ENCODE measurements around the gene C1QTNF2. TPM values are rescaled to one million over a fixed set of nuclear protein-coding genes. Genes with fewer than 3 reads are reported as not detected.

The C1QTNF2 gene
- total RNA-seq, 2 experiments from 2014 or later = not detected

GRCh38 chr5:160298189-160298588 lies 72.2 kb downstream of the C1QTNF2 start:
- Histone ChIP-seq H3K9me3 (ENCODE audit: control insufficient read depth in 1 of 2, insufficient read depth in 1 of 2, low read length in 2 of 2) (no peaks in the 10 kb centered on the region), H3K36me3 (ENCODE audit: insufficient read depth, low read length) (no peaks in the 10 kb centered on the region), H3K27ac (ENCODE audit: low read depth in 1 of 2, low read length in 2 of 2) (no peak overlapping the region), H3K4me1 (ENCODE audit: insufficient read depth, low read length) (no peaks in the 10 kb centered on the region), H3K4me3 (ENCODE audit: low read length) (no peak overlapping the region), H3K27me3 (ENCODE audit: control insufficient read depth in 1 of 2, insufficient read depth in 2 of 2, low read length in 2 of 2) (no peaks in the 10 kb centered on the region)
- no peak for DNase-seq
- TF ChIP-seq, protein P1, sequence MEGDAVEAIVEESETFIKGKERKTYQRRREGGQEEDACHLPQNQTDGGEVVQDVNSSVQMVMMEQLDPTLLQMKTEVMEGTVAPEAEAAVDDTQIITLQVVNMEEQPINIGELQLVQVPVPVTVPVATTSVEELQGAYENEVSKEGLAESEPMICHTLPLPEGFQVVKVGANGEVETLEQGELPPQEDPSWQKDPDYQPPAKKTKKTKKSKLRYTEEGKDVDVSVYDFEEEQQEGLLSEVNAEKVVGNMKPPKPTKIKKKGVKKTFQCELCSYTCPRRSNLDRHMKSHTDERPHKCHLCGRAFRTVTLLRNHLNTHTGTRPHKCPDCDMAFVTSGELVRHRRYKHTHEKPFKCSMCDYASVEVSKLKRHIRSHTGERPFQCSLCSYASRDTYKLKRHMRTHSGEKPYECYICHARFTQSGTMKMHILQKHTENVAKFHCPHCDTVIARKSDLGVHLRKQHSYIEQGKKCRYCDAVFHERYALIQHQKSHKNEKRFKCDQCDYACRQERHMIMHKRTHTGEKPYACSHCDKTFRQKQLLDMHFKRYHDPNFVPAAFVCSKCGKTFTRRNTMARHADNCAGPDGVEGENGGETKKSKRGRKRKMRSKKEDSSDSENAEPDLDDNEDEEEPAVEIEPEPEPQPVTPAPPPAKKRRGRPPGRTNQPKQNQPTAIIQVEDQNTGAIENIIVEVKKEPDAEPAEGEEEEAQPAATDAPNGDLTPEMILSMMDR (IDR thresholded peaks at IDR 0.05) = no peak
- intact Hi-C loops (cut with DNase I, micrococcal nuclease) = no loop called here
- CTCF ChIA-PET = no interaction called here
- Mint-ChIP-seq H3K27ac (no peak overlapping the region), H3K4me3 (no peak overlapping the region), H3K4me1 (ENCODE audit: low read depth) (no peaks in the 10 kb centered on the region), H3K27me3 (no peaks in the 10 kb centered on the region), H3K36me3 (ENCODE audit: low read depth) (no peaks in the 10 kb centered on the region), H3K9me3 (no peaks in the 10 kb centered on the region)
- POLR2A ChIA-PET = no interaction called here
- no peak for ATAC-seq (ENCODE audit: poor library complexity)

DNA sequence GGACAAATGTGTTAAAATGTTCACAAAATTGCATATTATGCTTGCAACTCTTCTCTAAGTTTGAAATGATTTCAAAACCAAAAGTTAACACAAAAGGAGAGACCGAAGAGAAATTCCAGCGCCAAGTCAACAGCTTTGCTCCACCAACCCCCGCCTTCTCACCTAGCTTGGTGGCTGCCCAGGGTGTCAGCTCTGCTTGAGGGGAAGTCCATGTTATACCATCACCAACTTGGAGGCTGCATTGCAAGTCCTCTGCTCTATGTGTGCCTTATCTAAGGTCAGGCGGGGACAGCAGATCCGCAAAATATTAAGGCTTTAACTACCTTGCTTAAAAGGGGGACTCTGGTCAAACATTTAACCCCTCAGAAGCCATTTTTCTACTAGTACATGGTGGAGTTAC lies 72.7 kb downstream of the C1QTNF2 start:
- DNase-seq = peak in 1 of 14 experiments; percentile 6

More for the DNA sequence above, 72.7 kb downstream of the C1QTNF2 start:
- H3K27ac ChIP-seq (ENCODE audit: low read depth in 1 of 2, low read length in 2 of 2) = no peak overlapping the region
- TF ChIP-seq, protein P1 (IDR thresholded peaks at IDR 0.05) = no peak
- H3K27me3 Mint-ChIP-seq = no peaks in the 10 kb centered on the region
- H3K27ac Mint-ChIP-seq = no peak overlapping the region
- H3K9me3 Mint-ChIP-seq = no peaks in the 10 kb centered on the region
- intact Hi-C loops (cut with DNase I, micrococcal nuclease) = no loop called here
- H3K4me1 ChIP-seq (ENCODE audit: insufficient read depth, low read length) = no peaks in the 10 kb centered on the region
- no peak overlapping the region for H3K4me3 Mint-ChIP-seq
- POLR2A ChIA-PET = no interaction called here
- no peaks in the 10 kb centered on the region for H3K36me3 Mint-ChIP-seq (ENCODE audit: low read depth)
- no peaks in the 10 kb centered on the region for H3K27me3 ChIP-seq (ENCODE audit: control insufficient read depth in 1 of 2, insufficient read depth in 2 of 2, low read length in 2 of 2)
- H3K4me3 ChIP-seq (ENCODE audit: low read length) = no peak overlapping the region
- ATAC-seq (ENCODE audit: poor library complexity) = no peak
- no peaks in the 10 kb centered on the region for H3K9me3 ChIP-seq (ENCODE audit: control insufficient read depth in 1 of 2, insufficient read depth in 1 of 2, low read length in 2 of 2)
- H3K4me1 Mint-ChIP-seq (ENCODE audit: low read depth) = no peaks in the 10 kb centered on the region
- no peaks in the 10 kb centered on the region for H3K36me3 ChIP-seq (ENCODE audit: insufficient read depth, low read length)
- CTCF ChIA-PET = no interaction called here

Other genes with a start within 250 kb of the C1QTNF2 start
- not detected for gene FABP6, start 141.1 kb downstream of the C1QTNF2 start, total RNA-seq
- not detected for gene CCNJL, start 58.1 kb downstream of the C1QTNF2 start, total RNA-seq
- under 1 TPM in 1 of 2 experiments, not detected in 1; 0.16 TPM for gene FAM200C, start 29.4 kb upstream of the C1QTNF2 start, total RNA-seq
- 100 to 1,000 TPM in 1 of 2 experiments, 10 to 100 TPM in 1; 99.9 to 106 TPM for gene SLU7, start 48.5 kb upstream of the C1QTNF2 start, total RNA-seq
- gene PTTG1, start 51.2 kb upstream of the C1QTNF2 start, total RNA-seq = 10 to 100 TPM; 15.1 to 17.6 TPM

Data from CD4-positive, alpha-beta T cell (primary cell).